HUES6 (cell line): ENCODE data around the gene KRT34.
"Not testable (repeated sequence)": the region's sequence is repeated elsewhere in the genome, so short reads cannot be mapped to it uniquely, and the experiment has no call there.

ENCODE experiments used
- H3K27ac ChIP-seq: 2 replicates; pipeline ENCODE4 v1.7.0; 2013; ENCODE audit warnings: low read depth, mild to moderate bottlenecking, low read length, inconsistent platforms
- H3K27me3 ChIP-seq: 2 replicates; pipeline ENCODE4 v1.6.1; 2013; ENCODE audit warnings: low read length; ENCODE audit not compliant: control insufficient read depth, insufficient read depth
- H3K36me3 ChIP-seq: 2 replicates; pipeline ENCODE4 v1.6.1; 2013; ENCODE audit warnings: low read length; ENCODE audit not compliant: control insufficient read depth, insufficient read depth
- H3K4me1 ChIP-seq: 2 replicates; pipeline ENCODE4 v1.6.1; 2013; ENCODE audit warnings: low read length; ENCODE audit not compliant: control insufficient read depth, insufficient read depth
- H3K4me3 ChIP-seq: 2 replicates; pipeline ENCODE4 v1.5.1; 2013; ENCODE audit warnings: low read depth, low read length
- H3K9ac ChIP-seq: one replicate; pipeline ENCODE4 v1.6.1; 2013; ENCODE audit warnings: mild to moderate bottlenecking, low read length
- H3K9me3 ChIP-seq: 2 replicates; pipeline ENCODE4 v1.6.1; 2013; ENCODE audit warnings: low read depth, low read length; ENCODE audit not compliant: control insufficient read depth, insufficient read depth

Gene KRT34

GRCh38 chr17:41363881-41364280, 18.2 kb downstream of the KRT34 start:
- H3K27me3 ChIP-seq = no peaks in the 10 kb centered on the region
- H3K27ac ChIP-seq = no peak overlapping the region
- no peaks in the 10 kb centered on the region for H3K36me3 ChIP-seq
- no peaks in the 10 kb centered on the region for H3K4me1 ChIP-seq
- H3K9me3 ChIP-seq = no peaks in the 10 kb centered on the region
- no peak overlapping the region for H3K9ac ChIP-seq
- no peak overlapping the region for H3K4me3 ChIP-seq

- no peaks in the 10 kb centered on the region for H3K27me3 ChIP-seq
- no peaks in the 10 kb centered on the region for H3K36me3 ChIP-seq
- H3K4me3 ChIP-seq = no peak overlapping the region
- no peaks in the 10 kb centered on the region for H3K9me3 ChIP-seq
- no peaks in the 10 kb centered on the region for H3K4me1 ChIP-seq
- no peak overlapping the region for H3K27ac ChIP-seq
- no peak overlapping the region for H3K9ac ChIP-seq
These were observed 21.7 kb downstream of the KRT34 start for GRCh38 chr17:41360296-41360995.

- no peaks in the 10 kb centered on the region for H3K9me3 ChIP-seq
- no peaks in the 10 kb centered on the region for H3K27me3 ChIP-seq
- no peak overlapping the region for H3K4me3 ChIP-seq
- H3K36me3 ChIP-seq = no peaks in the 10 kb centered on the region
- no peak overlapping the region for H3K27ac ChIP-seq
- H3K4me1 ChIP-seq = no peaks in the 10 kb centered on the region
- no peak overlapping the region for H3K9ac ChIP-seq
These were observed 27.6 kb downstream of the KRT34 start for GRCh38 chr17:41354536-41354935.

- H3K27ac ChIP-seq = no peak overlapping the region
- no peak overlapping the region for H3K4me3 ChIP-seq
- H3K36me3 ChIP-seq = no peaks in the 10 kb centered on the region
- no peak overlapping the region for H3K9ac ChIP-seq
- H3K27me3 ChIP-seq = no peaks in the 10 kb centered on the region
- no peaks in the 10 kb centered on the region for H3K4me1 ChIP-seq
- no peaks in the 10 kb centered on the region for H3K9me3 ChIP-seq
These were observed 29.3 kb downstream of the KRT34 start for GRCh38 chr17:41352597-41353366.

- H3K4me3 ChIP-seq = no peak overlapping the region
- H3K4me1 ChIP-seq = no peaks in the 10 kb centered on the region
- no peaks in the 10 kb centered on the region for H3K9me3 ChIP-seq
- H3K27ac ChIP-seq = no peak overlapping the region
- H3K36me3 ChIP-seq = no peaks in the 10 kb centered on the region
- no peak overlapping the region for H3K9ac ChIP-seq
- no peaks in the 10 kb centered on the region for H3K27me3 ChIP-seq
These were observed 30.9 kb downstream of the KRT34 start for GRCh38 chr17:41351177-41351576.

- not testable (repeated sequence) for H3K27ac ChIP-seq, H3K9ac ChIP-seq, H3K4me1 ChIP-seq, H3K36me3 ChIP-seq, H3K4me3 ChIP-seq, H3K9me3 ChIP-seq, H3K27me3 ChIP-seq
These were observed 31.7 kb downstream of the KRT34 start, which contains the start of gene KRT33A for GRCh38 chr17:41350381-41350878. KRT33A (minus strand) TSS chr17:41350828; CDS start chr17:41350767, 61 bp downstream.

- peaks cover 8% of the 10 kb centered on the region for H3K9me3 ChIP-seq
- no peak overlapping the region for H3K4me3 ChIP-seq
- H3K9ac ChIP-seq = no peak overlapping the region
- no peaks in the 10 kb centered on the region for H3K27me3 ChIP-seq
- no peak overlapping the region for H3K27ac ChIP-seq
- no peaks in the 10 kb centered on the region for H3K4me1 ChIP-seq
- no peaks in the 10 kb centered on the region for H3K36me3 ChIP-seq
These were observed 34.0 kb downstream of the KRT34 start for GRCh38 chr17:41347869-41348760.

GRCh38 chr17:41346421-41346820, 35.7 kb downstream of the KRT34 start:
- not testable (repeated sequence) for H3K4me3 ChIP-seq, H3K36me3 ChIP-seq, H3K27ac ChIP-seq, H3K4me1 ChIP-seq, H3K9ac ChIP-seq, H3K27me3 ChIP-seq
- H3K9me3 ChIP-seq = peaks cover 23% of the 10 kb centered on the region

- Histone ChIP-seq H3K9me3 (peaks cover 25% of the 10 kb centered on the region), H3K4me3 (no peak overlapping the region), H3K9ac (no peak overlapping the region), H3K27me3 (no peaks in the 10 kb centered on the region), H3K27ac (no peak overlapping the region), H3K36me3 (no peaks in the 10 kb centered on the region), H3K4me1 (no peaks in the 10 kb centered on the region)
These were observed 36.1 kb downstream of the KRT34 start for GRCh38 chr17:41345992-41346391.

- H3K36me3 ChIP-seq = no peaks in the 10 kb centered on the region
- H3K27ac ChIP-seq = no peak overlapping the region
- H3K9ac ChIP-seq = no peak overlapping the region
- no peak overlapping the region for H3K4me3 ChIP-seq
- H3K9me3 ChIP-seq = peaks cover 27% of the 10 kb centered on the region
- H3K4me1 ChIP-seq = no peaks in the 10 kb centered on the region
- no peaks in the 10 kb centered on the region for H3K27me3 ChIP-seq
These were observed 39.1 kb downstream of the KRT34 start for GRCh38 chr17:41343029-41343428.
